Measurements from ENCODE around the gene SLAMF8.

The SLAMF8 gene

GRCh38 chr1:159845751-159846629 lies 19.3 kb downstream of the SLAMF8 start:
- DNase-seq (ENCODE audit: low read depth in 2 of 3, low spot score in 2 of 3) = no peak

DNA sequence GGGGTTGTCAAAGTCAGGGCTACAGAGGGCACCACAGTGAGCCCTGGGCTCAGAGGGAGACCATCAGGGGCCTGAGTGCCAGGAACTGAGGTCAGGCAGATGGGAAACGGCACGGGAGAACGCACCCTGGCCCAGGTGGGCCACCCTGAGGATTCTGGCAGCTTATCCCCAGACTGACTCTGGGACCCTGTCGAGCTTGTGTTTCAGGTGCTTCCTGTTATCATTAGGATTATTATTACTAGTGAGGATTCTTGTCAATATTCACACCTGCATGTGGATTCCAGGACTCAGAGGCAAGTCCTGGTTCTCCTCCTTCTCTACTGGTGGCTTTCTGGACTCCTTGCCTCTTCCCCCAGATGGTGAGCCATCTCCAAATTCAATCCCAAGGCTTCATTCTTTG lies 20.6 kb downstream of the SLAMF8 start:
- no peak for DNase-seq (ENCODE audit: low read depth in 2 of 3, low spot score in 2 of 3)

DNA sequence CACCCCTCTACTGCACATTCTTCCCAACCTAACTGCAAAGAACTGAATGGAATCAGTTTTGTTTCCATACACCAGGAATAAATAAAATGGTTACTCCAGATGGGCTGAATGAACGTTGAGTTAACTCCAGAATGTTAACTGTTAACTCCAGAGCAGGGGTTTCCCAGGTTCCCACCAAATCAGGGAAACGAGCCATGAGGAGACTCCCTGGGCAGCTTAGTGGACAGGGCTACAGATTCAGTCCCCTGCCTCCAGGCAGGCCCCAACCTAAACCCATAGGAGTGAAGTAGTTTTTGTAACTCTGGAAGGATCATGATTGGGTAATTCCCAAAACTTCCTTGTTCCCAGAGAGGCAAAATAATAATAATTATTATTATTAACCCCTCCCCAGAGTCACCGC lies 21.7 kb downstream of the SLAMF8 start:
- no peak for DNase-seq (ENCODE audit: low read depth in 2 of 3, low spot score in 2 of 3)

DNA sequence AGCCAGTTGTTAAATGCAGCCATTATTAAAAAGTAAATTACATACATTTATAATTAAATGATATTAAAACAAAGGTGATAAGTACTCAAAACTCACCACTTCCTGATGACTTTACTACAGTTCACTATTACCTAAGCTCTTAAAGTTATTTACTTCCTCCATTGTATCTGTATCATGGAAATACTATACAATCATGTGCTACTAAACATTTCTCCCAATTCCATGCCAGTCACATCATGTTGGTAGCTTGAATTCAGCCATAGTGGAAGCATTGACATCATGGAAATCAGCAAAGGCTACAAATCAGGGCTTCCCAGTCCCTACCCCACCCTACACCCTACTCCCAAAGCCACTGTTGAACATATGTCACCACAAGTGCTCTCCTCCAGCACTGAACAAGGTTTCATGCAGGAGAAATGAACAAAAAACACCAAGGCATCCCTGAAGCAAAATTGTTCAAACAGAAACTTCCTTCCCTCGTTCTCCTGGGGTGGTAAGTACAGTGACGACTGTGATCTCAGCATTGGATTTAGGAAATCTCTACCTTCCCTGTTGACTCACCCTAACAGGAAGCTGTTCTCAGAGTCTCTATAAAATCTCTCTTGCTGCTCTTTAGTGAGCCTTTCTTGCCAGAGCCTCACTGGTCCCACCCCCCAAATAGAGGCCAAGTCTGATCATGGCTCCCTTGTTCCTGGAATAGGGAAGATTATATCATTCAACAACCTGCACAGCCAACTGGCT lies 23.1 kb downstream of the SLAMF8 start:
- no peak for DNase-seq (ENCODE audit: low read depth in 2 of 3, low spot score in 2 of 3)

- DNase-seq (ENCODE audit: low read depth in 2 of 3, low spot score in 2 of 3) = no peak
Measured at GRCh38 chr1:159851407-159851806, 24.7 kb downstream of the SLAMF8 start.

- DNase-seq (ENCODE audit: low read depth in 2 of 3, low spot score in 2 of 3) = no peak
Measured at GRCh38 chr1:159853417-159854115, 26.9 kb downstream of the SLAMF8 start.

DNA sequence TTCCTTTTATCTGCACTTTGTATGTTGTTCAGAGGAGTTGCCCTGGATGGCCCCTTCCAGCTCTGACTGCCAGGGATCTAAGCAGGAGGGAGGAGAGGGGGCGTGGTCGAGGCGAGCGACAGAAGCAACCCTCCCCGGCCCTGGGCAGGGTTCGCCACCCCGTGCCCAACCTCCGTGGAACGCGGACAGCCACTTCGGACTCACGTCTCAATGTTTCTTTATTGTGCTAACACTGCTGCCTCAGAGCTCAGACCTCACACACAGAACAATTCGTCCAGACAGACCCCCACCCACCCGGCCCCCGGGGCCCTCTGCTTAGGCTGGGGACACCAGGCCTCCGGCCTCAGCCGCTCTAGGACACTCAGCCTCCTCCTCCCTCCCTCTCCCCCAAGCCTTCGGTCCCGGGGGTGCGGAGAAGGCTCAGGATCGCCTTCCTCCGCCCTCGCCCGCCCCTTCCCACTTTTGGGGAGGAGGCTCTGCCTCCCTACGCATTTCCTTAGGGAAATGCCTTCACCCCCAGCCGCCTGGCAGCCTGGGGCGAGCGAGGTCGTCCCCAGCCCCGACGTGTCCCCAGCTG lies 27.5 kb downstream of the SLAMF8 start:
- DNase-seq (ENCODE audit: low read depth in 2 of 3, low spot score in 2 of 3) = no peak

GRCh38 chr1:159854693-159855192 lies 28.1 kb downstream of the SLAMF8 start:
- peak; percentile 43 to 63 (median 63) for DNase-seq (ENCODE audit: low read depth in 2 of 3, low spot score in 2 of 3)

GRCh38 chr1:159855709-159856108 lies 29.0 kb downstream of the SLAMF8 start:
- DNase-seq (ENCODE audit: low read depth in 2 of 3, low spot score in 2 of 3) = no peak

DNA sequence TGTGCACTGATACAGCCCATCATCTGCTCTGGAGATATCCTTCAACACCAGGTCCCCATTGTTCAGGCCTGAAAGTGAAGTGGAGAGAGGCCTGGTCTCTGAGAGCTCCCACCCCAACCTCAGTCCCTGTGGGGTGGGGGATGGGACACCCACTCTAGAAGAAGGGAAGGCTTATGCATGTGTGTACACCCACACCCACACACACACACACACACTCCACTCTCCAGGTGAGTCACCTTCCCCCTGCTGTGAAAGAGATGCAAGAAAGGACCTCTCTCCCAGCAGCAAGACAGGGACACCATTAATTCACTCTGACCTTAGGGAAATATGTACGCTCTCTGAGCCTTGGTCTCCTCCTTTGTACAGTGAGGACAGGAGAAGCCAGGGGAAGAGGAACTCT lies 29.9 kb downstream of the SLAMF8 start:
- no peak for DNase-seq (ENCODE audit: low read depth in 2 of 3, low spot score in 2 of 3)

- no peak for DNase-seq (ENCODE audit: low read depth in 2 of 3, low spot score in 2 of 3)
Measured at GRCh38 chr1:159857889-159858288, 31.2 kb downstream of the SLAMF8 start.

DNA sequence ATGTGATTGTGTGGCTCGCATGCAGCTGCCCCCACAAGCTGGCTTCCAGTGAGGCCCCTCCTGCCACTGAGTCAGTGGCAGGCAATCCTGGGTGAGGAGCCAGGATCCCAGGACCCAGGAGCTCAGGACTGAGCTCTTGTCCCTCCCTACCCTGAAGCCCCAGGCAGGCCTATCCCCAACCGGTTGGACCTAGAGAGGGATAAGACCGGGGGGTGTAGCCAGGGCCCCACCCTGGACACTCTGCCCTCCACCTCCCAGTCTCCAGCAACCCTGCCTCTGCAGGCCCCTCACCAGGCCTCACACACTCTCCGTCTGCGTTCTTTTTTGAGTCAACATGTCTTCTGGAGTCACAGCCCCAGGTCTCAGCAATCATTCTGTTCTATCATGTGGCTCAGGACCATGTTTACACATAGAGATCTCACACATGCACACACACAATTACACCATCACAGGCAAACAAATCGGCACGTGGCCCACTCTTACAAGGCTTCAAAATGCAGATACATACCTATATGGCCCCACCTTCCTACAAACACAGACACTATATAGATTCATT lies 33.2 kb downstream of the SLAMF8 start:
- DNase-seq (ENCODE audit: low read depth in 2 of 3, low spot score in 2 of 3) = no peak

DNA sequence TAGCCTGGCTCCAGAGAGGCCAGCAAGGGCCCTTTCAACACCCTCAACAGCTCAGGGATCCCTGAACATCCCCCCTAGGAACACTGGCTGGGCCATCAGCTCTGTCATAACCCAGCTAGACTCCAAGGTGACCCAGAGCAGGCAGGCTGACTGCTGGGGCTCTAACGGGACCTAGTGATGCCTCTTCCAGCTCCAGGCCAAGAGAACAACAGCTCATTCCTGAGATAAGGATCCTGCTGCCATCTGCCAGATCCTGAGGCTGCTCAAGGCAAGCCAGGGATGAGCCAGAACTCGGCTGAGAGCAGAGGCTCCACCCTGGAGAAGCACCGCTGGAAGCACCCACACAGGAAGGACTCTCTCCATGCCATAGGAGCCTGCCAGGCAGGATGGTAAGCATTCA lies 33.8 kb downstream of the SLAMF8 start:
- DNase-seq (ENCODE audit: low read depth in 2 of 3, low spot score in 2 of 3) = no peak

GRCh38 chr1:159861218-159861617 lies 34.5 kb downstream of the SLAMF8 start:
- DNase-seq (ENCODE audit: low read depth in 2 of 3, low spot score in 2 of 3) = no peak

GRCh38 chr1:159862031-159862430 lies 35.4 kb downstream of the SLAMF8 start:
- DNase-seq (ENCODE audit: low read depth in 2 of 3, low spot score in 2 of 3) = no peak

GRCh38 chr1:159862557-159862956 lies 35.9 kb downstream of the SLAMF8 start, which contains the start of gene VSIG8:
TSS of gene VSIG8 (minus strand) at chr1:159862657. CDS start at chr1:159862521, 136 bp downstream.
- DNase-seq (ENCODE audit: low read depth in 2 of 3, low spot score in 2 of 3) = no peak

GRCh38 chr1:159864262-159864661 lies 37.6 kb downstream of the SLAMF8 start:
- DNase-seq (ENCODE audit: low read depth in 2 of 3, low spot score in 2 of 3) = no peak

- DNase-seq (ENCODE audit: low read depth in 2 of 3, low spot score in 2 of 3) = no peak
Measured at GRCh38 chr1:159866066-159866465, 39.4 kb downstream of the SLAMF8 start.

DNA sequence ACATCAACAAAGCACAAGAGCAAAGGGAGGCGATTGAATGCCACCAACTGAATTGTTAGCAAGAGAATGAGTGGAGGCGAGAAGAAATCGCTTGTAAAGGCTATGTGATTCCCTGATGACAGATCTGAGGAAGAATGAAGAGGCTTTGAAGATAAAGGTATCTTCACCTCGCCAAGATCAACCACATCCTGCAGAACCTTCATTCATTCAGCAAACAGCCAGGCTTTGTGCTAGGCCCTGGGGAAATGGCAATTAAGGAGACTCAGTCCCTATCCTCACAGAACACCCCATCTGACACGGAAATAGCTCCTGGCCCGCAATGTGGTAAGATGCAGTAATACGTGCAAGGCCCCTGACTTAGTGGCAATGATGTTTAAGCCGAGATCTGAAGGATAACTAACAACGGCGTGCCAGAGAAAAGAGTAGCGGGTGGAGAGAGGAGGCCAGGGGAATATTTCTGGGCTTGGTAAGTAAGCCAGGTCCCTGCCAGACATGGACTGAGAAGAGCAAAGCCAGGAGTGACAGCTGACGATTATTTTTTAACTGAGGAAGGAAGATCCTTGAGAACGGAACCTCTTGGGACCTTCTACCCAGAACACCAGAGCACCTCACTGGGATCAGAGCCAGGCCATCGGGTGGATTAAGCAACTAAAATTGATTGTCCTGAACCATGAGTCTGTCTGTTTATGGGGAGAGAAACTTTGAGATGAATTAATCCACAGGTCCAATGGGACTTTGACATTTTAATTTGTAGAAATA lies 40.4 kb downstream of the SLAMF8 start:
- DNase-seq (ENCODE audit: low read depth in 2 of 3, low spot score in 2 of 3) = no peak

GRCh38 chr1:159867664-159868026 lies 41.0 kb downstream of the SLAMF8 start:
- no peak for DNase-seq (ENCODE audit: low read depth in 2 of 3, low spot score in 2 of 3)
